Effector memory CD4-positive, alpha-beta T cell (primary cell): ENCODE data around the gene CDK11B.
"Not testable (repeated sequence)": the region's sequence is repeated elsewhere in the genome, so short reads cannot be mapped to it uniquely, and the experiment has no call there.

Experiments
- DNase-seq, 3 donors: peaks; one replicate each; pipeline ENCODE4 v3.0.0-alpha.2; 2020
- H3K27ac ChIP-seq: 2 replicates; pipeline ENCODE4 v1.7.0; 2013; ENCODE audit warnings: mild to moderate bottlenecking, low read length, moderate library complexity; ENCODE audit not compliant: insufficient read depth, poor library complexity, severe bottlenecking
- H3K27me3 ChIP-seq: replicated peaks from 2 replicates; pipeline ENCODE4 v1.7.0; 2013; ENCODE audit warnings: mild to moderate bottlenecking, low read length; ENCODE audit not compliant: insufficient read depth, control insufficient read depth, poor library complexity, severe bottlenecking
- H3K36me3 ChIP-seq: 2 replicates; pipeline ENCODE4 v1.7.0; 2013; ENCODE audit warnings: mild to moderate bottlenecking, low read length, moderate library complexity; ENCODE audit not compliant: control insufficient read depth, insufficient read depth
- H3K4me1 ChIP-seq: 2 replicates; pipeline ENCODE4 v1.7.0; 2013; ENCODE audit warnings: low read length, mild to moderate bottlenecking; ENCODE audit not compliant: control insufficient read depth, insufficient read depth, poor library complexity, severe bottlenecking
- H3K4me3 ChIP-seq: 2 replicates; pipeline ENCODE4 v1.7.0; 2013; ENCODE audit warnings: low read length, low read depth, mild to moderate bottlenecking; ENCODE audit not compliant: insufficient read depth, poor library complexity, severe bottlenecking
- H3K9me3 ChIP-seq: 2 replicates; pipeline ENCODE4 v1.7.0; 2013; ENCODE audit warnings: mild to moderate bottlenecking, low read length, moderate library complexity; ENCODE audit not compliant: control insufficient read depth

The CDK11B gene

GRCh38 chr1:1636621-1637478 is 22.0 kb downstream of the CDK11B start:
- H3K27ac ChIP-seq, H3K9me3 ChIP-seq, H3K4me1 ChIP-seq, H3K36me3 ChIP-seq, DNase-seq, H3K4me3 ChIP-seq, H3K27me3 ChIP-seq: not testable (repeated sequence)

- DNase-seq, H3K4me3 ChIP-seq, H3K27me3 ChIP-seq, H3K27ac ChIP-seq, H3K36me3 ChIP-seq, H3K9me3 ChIP-seq: not testable (repeated sequence)
- H3K4me1 ChIP-seq: peaks cover 22% of the 10 kb centered on the region
These were observed 24.2 kb downstream of the CDK11B start for GRCh38 chr1:1634613-1635012.

GRCh38 chr1:1633409-1633808 is 25.4 kb downstream of the CDK11B start:
- DNase-seq, H3K36me3 ChIP-seq, H3K27me3 ChIP-seq, H3K9me3 ChIP-seq, H3K27ac ChIP-seq, H3K4me3 ChIP-seq: not testable (repeated sequence)
- peaks cover 30% of the 10 kb centered on the region for H3K4me1 ChIP-seq

- H3K4me3 ChIP-seq: no peak within 1 kb of the TSS
These were observed 26.9 kb downstream of the CDK11B start, which contains the start of gene MMP23B for GRCh38 chr1:1631782-1632420. MMP23B (plus strand) TSS chr1:1632173; CDS start chr1:1632219, 46 bp downstream.

GRCh38 chr1:1630965-1631781 is 27.6 kb downstream of the CDK11B start:
- peak overlapping the region; percentile 59 for H3K27ac ChIP-seq
- H3K27me3 ChIP-seq: peaks cover 6% of the 10 kb centered on the region
- H3K36me3 ChIP-seq: no peaks in the 10 kb centered on the region
- H3K4me1 ChIP-seq: peaks cover 30% of the 10 kb centered on the region
- H3K4me3 ChIP-seq: no peak overlapping the region
- DNase-seq: no peak
- H3K9me3 ChIP-seq: no peaks in the 10 kb centered on the region

More at GRCh38 chr1:1631782-1632420, 26.9 kb downstream of the CDK11B start, which contains the start of gene MMP23B:
- Histone ChIP-seq H3K27me3 (peaks cover 6% of the 10 kb centered on the region), H3K27ac (no peak within 1 kb of the TSS), H3K9me3 (no peaks in the 10 kb centered on the region), H3K4me1 (peaks cover 30% of the 10 kb centered on the region), H3K36me3 (peaks cover 6% of the 10 kb centered on the region)
- no peak for DNase-seq

- H3K27ac ChIP-seq: peak overlapping the region; percentile 59
- peak; percentile 91 to 94 (median 92) for DNase-seq
- no peaks in the 10 kb centered on the region for H3K9me3 ChIP-seq
- peaks cover 6% of the 10 kb centered on the region for H3K27me3 ChIP-seq
- H3K4me3 ChIP-seq: no peak overlapping the region
- no peaks in the 10 kb centered on the region for H3K36me3 ChIP-seq
- H3K4me1 ChIP-seq: peaks cover 30% of the 10 kb centered on the region
These were observed 28.4 kb downstream of the CDK11B start for GRCh38 chr1:1630191-1630964.

DNA sequence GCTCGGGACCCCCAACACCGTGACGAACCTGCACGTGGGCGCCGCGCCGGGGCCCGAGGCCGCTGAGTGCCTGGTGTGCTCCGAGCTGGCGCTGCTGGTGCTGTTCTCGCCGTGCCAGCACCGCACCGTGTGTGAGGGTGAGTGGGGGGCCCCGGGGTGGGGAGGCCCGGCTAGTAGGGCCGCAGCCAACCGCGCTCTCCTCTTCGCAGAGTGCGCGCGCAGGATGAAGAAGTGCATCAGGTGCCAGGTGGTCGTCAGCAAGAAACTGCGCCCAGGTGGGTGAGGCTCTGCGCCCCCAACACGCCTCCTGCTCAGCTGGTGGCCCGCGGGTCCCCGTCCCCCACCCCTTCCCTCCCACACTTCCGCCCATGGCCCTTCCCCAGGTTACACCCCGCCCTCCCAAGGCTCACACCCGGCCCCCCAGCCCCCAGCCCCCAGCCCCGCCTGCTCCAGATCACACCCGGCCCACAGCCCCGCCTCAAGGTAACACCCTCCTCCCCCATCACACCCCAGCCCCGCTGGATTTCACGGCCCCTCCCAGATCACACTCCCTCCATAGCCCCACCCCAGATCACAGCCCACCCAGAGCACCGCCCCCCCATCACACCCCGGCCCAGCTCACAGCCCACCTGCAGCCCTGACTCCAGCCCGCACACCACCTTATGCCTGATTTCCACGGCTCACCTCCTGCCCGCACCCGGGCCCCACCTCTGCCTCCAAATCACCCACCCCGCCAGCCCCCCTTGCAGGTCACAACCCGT is 29.2 kb downstream of the CDK11B start:
- peak overlapping the region; percentile 50 for H3K4me3 ChIP-seq
- peak; percentile 67 to 74 (median 72) for DNase-seq
- H3K27me3 ChIP-seq: peaks cover 6% of the 10 kb centered on the region
- H3K4me1 ChIP-seq: peaks cover 30% of the 10 kb centered on the region
- H3K27ac ChIP-seq: peak overlapping the region; percentile 57
- no peaks in the 10 kb centered on the region for H3K36me3 ChIP-seq
- no peaks in the 10 kb centered on the region for H3K9me3 ChIP-seq

DNA sequence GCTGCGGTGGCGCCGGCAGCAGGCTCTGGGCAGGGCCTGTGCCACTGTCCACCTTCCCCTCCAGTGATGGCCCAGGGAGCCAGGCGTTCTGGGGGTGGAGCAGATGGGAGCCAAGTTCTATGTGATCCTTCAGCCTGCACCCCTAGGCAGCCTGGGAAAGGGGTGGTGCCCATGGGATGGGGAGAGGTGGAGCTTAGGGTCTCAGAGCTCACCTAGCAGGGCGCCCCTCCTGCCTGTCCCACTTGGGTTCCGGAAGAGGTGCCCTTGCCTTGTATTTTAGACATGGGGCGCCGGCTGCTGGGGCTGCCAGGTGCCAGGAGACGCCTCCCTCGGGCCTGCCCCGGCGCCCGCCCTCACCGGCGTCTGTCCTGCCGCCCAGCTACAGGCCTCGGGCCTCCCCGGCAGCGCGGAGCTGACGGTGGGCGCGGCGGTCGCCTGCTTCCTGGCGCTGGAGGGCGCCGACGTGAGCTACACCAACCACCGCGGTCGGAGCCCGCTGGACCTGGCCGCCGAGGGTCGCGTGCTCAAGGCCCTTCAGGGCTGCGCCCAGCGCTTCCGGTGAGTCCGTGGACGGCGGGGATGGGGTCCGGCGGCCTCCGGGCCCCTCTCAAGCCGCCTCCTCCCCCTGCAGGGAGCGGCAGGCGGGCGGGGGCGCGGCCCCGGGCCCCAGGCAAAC is 29.9 kb downstream of the CDK11B start:
- Histone ChIP-seq H3K9me3 (no peaks in the 10 kb centered on the region), H3K27me3 (peaks cover 6% of the 10 kb centered on the region), H3K4me3 (peak overlapping the region; percentile 50), H3K36me3 (no peaks in the 10 kb centered on the region), H3K27ac (peak overlapping the region; percentile 57), H3K4me1 (peaks cover 30% of the 10 kb centered on the region)
- DNase-seq: peak in 1 of 3 donors; percentile 36
